Measurements from ENCODE around the gene LRRC8D.
A peak's percentile ranks its signal among the peaks of the same experiment; 100 is the strongest.
"Not testable (repeated sequence)": the region's sequence is repeated elsewhere in the genome, so short reads cannot be mapped to it uniquely, and the experiment has no call there.

LRRC8D gene

DNA sequence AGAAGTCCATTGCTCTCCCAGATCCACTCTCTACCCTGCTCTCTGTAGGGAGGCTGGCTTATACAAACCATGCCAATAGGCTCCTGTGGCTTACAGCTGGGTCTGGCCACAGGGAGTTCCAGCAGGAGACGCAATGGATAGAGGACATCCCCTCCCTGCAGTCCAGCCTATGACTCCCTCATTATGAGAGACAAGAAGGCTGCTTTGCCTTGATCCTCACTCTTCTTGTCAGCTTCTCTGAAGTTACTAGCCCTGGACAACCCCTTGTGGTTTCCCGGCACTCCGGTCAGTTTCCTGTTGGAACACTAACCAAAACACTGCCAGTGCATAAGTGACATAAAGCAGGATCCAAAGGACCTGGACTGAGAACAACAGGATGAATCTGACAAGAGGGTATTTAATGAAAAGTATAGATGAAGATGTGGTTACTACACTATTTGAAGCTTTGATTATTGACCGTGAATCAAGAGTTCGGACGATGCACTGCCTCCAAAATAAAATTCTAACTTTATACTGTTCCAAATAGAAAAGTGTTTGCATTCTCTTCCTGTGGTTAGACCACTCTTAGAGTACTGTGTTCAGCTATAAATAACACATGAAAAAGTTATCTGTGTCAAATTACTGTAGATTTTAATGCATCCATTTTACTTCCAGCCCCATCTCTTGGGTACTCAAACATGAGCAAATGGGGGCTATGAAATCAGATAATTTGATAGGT is 141.4 kb downstream of the LRRC8D start:
- DNase-seq (ENCODE audit: low read depth), result no peak

GRCh38 chr1:89962742-89963075 is 141.9 kb downstream of the LRRC8D start:
- no peak for DNase-seq (ENCODE audit: low read depth)

- no peak for DNase-seq (ENCODE audit: low read depth)
Measured at GRCh38 chr1:89965193-89965768, 144.4 kb downstream of the LRRC8D start.

DNA sequence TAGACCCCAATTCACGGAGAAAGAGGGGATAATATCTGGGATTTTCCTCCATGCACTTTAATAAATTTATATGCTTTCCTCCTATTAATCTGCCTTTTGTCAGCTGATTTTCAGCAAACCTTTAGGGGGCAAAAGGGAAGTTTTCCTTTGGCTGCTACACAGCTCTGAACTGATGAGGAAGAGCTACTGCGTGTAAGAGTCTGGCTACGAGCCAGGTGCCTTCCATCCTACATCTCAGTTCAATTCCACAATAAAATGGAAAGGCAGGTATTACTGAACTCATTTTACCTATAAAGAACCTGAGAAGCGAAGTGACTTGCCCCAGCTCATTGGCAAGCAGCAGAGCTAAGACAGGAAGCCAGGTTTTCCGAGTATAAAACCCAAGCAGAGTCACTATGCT is 145.8 kb downstream of the LRRC8D start:
- no peak for DNase-seq (ENCODE audit: low read depth)

DNA sequence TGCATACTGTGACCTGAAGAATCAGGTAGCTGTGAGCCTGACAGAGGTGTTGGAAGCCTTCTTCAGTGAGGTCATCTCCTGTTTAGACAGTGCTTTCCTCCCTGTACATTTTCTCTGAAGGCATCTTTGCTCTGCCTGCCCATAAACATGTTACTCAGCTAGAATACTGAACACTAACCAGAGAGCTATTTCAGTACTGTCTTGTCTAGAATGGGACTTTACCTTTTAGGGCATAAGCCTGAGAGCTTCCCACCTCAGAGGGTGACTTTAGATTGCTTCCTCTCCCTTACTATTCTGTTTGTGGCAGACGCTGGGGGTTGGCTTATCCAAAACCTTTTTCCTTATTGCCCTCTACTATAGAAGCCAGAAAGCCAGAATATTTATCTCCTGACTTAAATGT is 150.8 kb downstream of the LRRC8D start:
- DNase-seq (ENCODE audit: low read depth), result no peak

GRCh38 chr1:89972024-89972423 is 151.2 kb downstream of the LRRC8D start:
- DNase-seq (ENCODE audit: low read depth), result no peak

DNA sequence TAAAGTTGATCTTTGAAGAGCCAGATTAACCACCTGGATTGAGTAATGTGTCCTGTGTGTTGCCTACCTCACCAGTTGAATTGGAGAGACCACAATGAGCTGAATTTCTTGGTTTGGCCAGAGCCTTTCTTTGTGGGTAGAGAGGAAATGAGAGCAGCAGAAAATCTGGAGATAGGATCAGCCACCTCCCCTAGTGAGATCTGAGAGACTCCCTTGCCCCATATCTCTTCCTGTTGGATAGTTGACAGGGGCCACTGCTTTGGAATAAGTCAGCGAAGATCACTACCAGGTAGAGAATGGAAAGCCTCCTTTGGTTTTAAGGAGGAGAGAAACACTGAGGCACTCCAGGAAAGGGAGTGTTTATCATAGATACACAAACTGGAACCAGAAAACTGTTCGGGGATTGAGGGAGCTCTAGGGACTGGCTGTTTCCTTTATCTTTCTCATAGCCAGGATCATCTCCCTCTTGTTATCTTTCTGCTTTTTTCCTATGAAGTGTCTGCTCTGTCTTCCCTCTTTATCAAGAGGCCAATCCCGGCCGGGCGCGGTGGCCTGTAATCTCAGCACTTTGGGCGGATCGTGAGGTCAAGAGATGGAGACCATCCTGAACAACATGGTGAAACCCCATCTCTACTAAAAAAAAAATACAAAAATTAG is 152.8 kb downstream of the LRRC8D start:
- DNase-seq (ENCODE audit: low read depth), result no peak

- DNase-seq (ENCODE audit: low read depth), result no peak
Measured at GRCh38 chr1:89974256-89974655, 153.4 kb downstream of the LRRC8D start.

DNA sequence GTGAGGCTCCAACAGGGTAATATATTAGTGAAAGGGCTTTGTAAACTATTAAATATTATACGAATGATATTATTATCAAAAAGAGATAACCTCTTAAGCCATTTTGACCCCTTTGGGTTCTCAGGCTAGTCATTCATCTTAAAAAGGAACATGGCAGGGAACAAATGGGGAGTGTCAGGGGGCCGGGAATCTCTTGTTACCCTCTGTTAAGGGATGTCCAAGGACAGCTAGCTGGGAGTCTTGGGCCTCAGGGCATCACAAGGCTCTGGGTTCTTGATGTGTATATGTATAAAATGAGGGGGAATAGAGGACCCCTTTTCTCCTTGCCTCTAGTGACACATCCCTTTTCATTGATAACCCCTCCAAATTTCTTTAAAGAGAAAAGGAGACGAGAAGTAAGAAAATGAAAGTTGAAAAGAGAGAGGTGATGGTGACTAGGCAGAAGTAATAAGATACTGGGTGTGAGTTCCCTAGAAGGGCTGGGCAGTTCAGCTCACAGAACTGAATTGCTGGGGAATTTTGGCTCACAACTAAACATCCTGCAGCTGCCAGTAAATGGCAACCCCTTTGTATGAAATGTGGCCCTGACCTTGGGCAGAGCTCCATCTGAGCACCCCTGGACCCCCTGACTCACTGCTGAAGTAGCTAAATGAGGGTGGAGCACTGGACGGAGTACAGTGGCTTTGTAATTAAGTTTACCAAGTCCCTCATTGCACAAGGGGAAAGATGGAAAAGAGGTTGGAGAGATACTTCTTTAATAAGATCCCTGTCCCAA is 154.1 kb downstream of the LRRC8D start:
- DNase-seq (ENCODE audit: low read depth), result peak; percentile 67

GRCh38 chr1:89975540-89976125 is 154.8 kb downstream of the LRRC8D start:
- no peak for DNase-seq (ENCODE audit: low read depth)

DNA sequence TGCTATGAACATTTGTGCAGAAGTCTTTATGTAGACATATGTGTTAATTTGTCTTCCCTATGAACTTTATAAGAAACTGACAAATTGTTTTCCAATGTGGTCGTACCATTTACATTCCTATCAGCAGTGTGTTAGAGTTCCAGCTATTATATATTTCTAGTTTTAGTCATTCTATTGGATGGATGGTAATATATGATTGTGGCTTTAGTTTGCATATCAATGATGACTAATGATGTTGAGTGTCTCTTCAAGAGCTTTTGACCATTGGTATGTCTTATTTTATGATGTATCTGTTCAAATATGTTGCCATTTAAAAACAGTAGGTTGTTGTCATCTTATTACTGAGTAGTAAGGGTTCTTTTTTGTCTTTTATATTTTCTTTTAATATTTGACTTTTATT is 157.9 kb downstream of the LRRC8D start:
- no peak for DNase-seq (ENCODE audit: low read depth)

GRCh38 chr1:89980605-89981004 is 159.8 kb downstream of the LRRC8D start:
- DNase-seq (ENCODE audit: low read depth), result no peak

GRCh38 chr1:89982846-89983245 is 162.0 kb downstream of the LRRC8D start:
- DNase-seq (ENCODE audit: low read depth), result not testable (repeated sequence)

DNA sequence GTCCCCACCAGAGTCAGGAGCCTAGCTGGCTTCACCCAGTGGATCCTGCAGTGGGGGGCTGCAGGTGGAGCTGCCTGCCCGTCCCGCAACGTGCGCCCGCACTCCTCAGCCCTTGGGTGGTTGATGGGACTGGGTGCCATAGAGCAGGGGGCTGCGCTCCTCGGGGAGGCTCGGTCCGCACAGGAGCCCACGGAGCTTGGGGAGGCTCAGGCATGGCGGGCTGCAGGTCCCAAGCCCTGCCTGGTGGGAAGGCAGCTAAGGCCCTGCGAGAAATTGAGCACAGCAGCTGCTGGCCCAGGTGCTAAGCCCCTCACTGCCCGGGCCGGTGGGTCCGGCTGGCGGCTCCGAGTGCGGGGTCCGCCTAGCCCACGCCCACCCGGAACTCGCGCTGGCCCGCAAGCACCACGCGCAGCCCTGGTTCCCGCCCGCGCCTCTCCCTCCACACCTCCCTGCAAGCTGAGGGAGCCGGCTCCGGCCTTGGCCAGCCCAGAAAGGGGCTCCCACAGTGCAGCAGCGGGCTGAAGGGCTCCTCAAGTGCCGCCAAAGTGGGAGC is 163.8 kb downstream of the LRRC8D start:
- not testable (repeated sequence) for DNase-seq (ENCODE audit: low read depth)

GRCh38 chr1:89986020-89986419 is 165.2 kb downstream of the LRRC8D start:
- DNase-seq (ENCODE audit: low read depth), result no peak

Measured in GM04503 (cell line).